Tibial nerve (tissue), 3 donors: ENCODE results near the gene SMARCC1.

ENCODE experiments used
- POLR2A ChIP-seq, 2 donors: fragments of 450-650 bp; IDR thresholded peaks; one replicate each; pipeline ENCODE4 v1.6.1; 2017; ENCODE audit warnings: antibody characterized with exemption in 2 of 2, mild to moderate bottlenecking in 2 of 2, moderate library complexity in 2 of 2
- TF ChIP-seq, protein P1 (sequence below), 5 experiments: fragments of 200-600 bp in 3 of 5; fragments of 450-650 bp in 2 of 5; sonication (generic) in 3 of 5; IDR thresholded peaks; one replicate each; pipeline ENCODE4 v1.5.1; 2016 to 2019; ENCODE audit warnings: antibody characterized with exemption in 5 of 5, mild to moderate bottlenecking in 3 of 5, moderate library complexity in 2 of 5

DNA sequence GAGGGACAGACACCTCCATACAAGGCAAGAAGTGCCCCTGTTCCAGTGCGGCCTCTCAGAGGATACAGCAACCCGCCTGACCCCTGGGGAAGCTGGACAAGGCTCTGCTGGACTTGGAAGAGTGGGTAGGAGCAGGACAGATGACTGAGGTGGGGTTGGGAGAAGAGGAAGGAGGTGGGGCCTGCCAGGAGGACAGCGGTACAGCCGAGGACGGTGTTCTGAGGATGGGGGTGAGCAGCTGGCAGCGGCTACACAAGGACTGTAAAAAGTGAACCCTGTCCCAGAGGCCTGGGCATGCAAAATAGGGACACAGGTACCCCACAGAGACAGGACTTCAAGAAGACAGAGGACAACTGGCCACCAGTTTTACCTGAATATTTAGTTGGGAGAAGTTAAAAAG lies 244.7 kb downstream of the SMARCC1 start:
- TF ChIP-seq, protein P1, sequence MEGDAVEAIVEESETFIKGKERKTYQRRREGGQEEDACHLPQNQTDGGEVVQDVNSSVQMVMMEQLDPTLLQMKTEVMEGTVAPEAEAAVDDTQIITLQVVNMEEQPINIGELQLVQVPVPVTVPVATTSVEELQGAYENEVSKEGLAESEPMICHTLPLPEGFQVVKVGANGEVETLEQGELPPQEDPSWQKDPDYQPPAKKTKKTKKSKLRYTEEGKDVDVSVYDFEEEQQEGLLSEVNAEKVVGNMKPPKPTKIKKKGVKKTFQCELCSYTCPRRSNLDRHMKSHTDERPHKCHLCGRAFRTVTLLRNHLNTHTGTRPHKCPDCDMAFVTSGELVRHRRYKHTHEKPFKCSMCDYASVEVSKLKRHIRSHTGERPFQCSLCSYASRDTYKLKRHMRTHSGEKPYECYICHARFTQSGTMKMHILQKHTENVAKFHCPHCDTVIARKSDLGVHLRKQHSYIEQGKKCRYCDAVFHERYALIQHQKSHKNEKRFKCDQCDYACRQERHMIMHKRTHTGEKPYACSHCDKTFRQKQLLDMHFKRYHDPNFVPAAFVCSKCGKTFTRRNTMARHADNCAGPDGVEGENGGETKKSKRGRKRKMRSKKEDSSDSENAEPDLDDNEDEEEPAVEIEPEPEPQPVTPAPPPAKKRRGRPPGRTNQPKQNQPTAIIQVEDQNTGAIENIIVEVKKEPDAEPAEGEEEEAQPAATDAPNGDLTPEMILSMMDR (IDR thresholded peaks at IDR 0.05) = no peak
- TF ChIP-seq POLR2A (IDR thresholded peaks at IDR 0.05) = no peak
